H1 (cell line): ENCODE results near the gene SS18L1. TPM values are rescaled to one million over a fixed set of nuclear protein-coding genes. Genes with fewer than 3 reads are reported as not detected.
A peak's percentile ranks its signal among the peaks of the same experiment; 100 is the strongest.

Experiments
- CTCF ChIA-PET: fragments of 300-600 bp; sonication (Branson Sonifier 250); formaldehyde crosslinking; loops from one replicate; lab custom pipeline; 2021; ENCODE audit not compliant: partially characterized antibody; lab: Charles Lee
- POLR2A ChIA-PET: fragments of 300-600 bp; sonication (Branson Sonifier 250); formaldehyde crosslinking; loops from one replicate; lab custom pipeline; 2021; ENCODE audit warnings: inconsistent platforms; ENCODE audit not compliant: partially characterized antibody; lab: Charles Lee
- DNase-seq, 2 experiments: peaks; one replicate each; pipeline versions ENCODE4 v3.0.0 to v3.0.0-alpha.2; 2010 to 2022; ENCODE audit warnings: low spot score in 2 of 2, low read depth in 1 of 2, mixed read lengths in 1 of 2
- FAIRE-seq: peaks from 2 replicates; lab custom pipeline; 2011; peaks lifted over from hg19 to GRCh38; lab: Jason Lieb, UNC
- H2AFZ ChIP-seq: 2 replicates; pipeline ENCODE4 v1.8.1; 2012; ENCODE audit warnings: low read length, inconsistent platforms
- H2AK5ac ChIP-seq: 2 replicates; pipeline ENCODE4 v1.6.1; 2013; ENCODE audit warnings: low read depth, low read length
- H2BK120ac ChIP-seq: replicated peaks from 2 replicates; pipeline ENCODE3; 2013; ENCODE audit warnings: low read depth, low read length, inconsistent platforms
- H2BK12ac ChIP-seq: 2 replicates; pipeline ENCODE4 v1.6.1; 2013; ENCODE audit warnings: low read depth, low read length
- H2BK15ac ChIP-seq: 2 replicates; pipeline ENCODE4 v1.6.1; 2013; ENCODE audit warnings: low read length
- H2BK20ac ChIP-seq: 2 replicates; pipeline ENCODE4 v1.6.1; 2013; ENCODE audit warnings: low read length
- H2BK5ac ChIP-seq: 2 replicates; pipeline ENCODE4 v1.6.1; 2013; ENCODE audit warnings: low read depth, low read length
- H3K14ac ChIP-seq: 2 replicates; pipeline ENCODE4 v1.6.1; 2013; ENCODE audit warnings: inconsistent platforms; ENCODE audit not compliant: insufficient read length
- H3K18ac ChIP-seq: 2 replicates; pipeline ENCODE4 v1.6.1; 2013; ENCODE audit warnings: low read length; ENCODE audit errors: extremely low read depth
- H3K23ac ChIP-seq: 2 replicates; pipeline ENCODE4 v1.6.1; 2013; ENCODE audit warnings: inconsistent platforms; ENCODE audit not compliant: insufficient read length
- H3K23me2 ChIP-seq: 2 replicates; pipeline ENCODE4 v1.6.1; 2013; ENCODE audit warnings: low read depth, low read length
- H3K27ac ChIP-seq: 2 replicates; pipeline ENCODE4 v1.6.1; 2011; ENCODE audit warnings: low read depth, low read length, inconsistent platforms
- H3K27me3 ChIP-seq, 4 experiments: replicated peaks in 1 of 4; 1 replicate in 1 of 4; 2 replicates in 3 of 4; pipeline versions ENCODE4 v1.6.1 to v1.8.1; 2011 to 2013; ENCODE audit warnings: low read length in 3 of 4, mild to moderate bottlenecking in 3 of 4, inconsistent platforms in 2 of 4, mixed read lengths in 2 of 4, moderate library complexity in 1 of 4; ENCODE audit not compliant: control insufficient read depth in 3 of 4, insufficient read depth in 3 of 4; ENCODE audit errors: extremely low read depth in 1 of 4
- H3K36me3 ChIP-seq, 4 experiments: 2 replicates each; pipeline versions ENCODE4 v1.6.1 to v1.8.1; 2011 to 2013; ENCODE audit warnings: mild to moderate bottlenecking in 4 of 4, low read length in 3 of 4, moderate library complexity in 2 of 4, control low read depth in 1 of 4, inconsistent platforms in 1 of 4; ENCODE audit not compliant: insufficient read depth in 4 of 4, control insufficient read depth in 2 of 4
- H3K4ac ChIP-seq: replicated peaks from 2 replicates; pipeline ENCODE3; 2013; ENCODE audit warnings: low read length, low read depth, mixed read lengths, inconsistent platforms; ENCODE audit not compliant: insufficient read length
- H3K4me1 ChIP-seq, 4 experiments: replicated peaks in 1 of 4; 1 replicate in 1 of 4; 2 replicates in 3 of 4; pipeline versions ENCODE4 v1.6.1 to v1.8.1; 2011 to 2013; ENCODE audit warnings: low read length in 3 of 4, inconsistent platforms in 2 of 4, mixed read lengths in 1 of 4; ENCODE audit not compliant: insufficient read depth in 4 of 4, control insufficient read depth in 3 of 4
- H3K4me2 ChIP-seq, 2 experiments: 2 replicates each; pipeline versions ENCODE4 v1.6.1 to v1.8.1; 2011 to 2013; ENCODE audit warnings: low read depth in 2 of 2, low read length in 2 of 2, control low read depth in 1 of 2, inconsistent platforms in 1 of 2, mild to moderate bottlenecking in 1 of 2; ENCODE audit not compliant: insufficient read depth in 1 of 2
- H3K4me3 ChIP-seq, 4 experiments: fragments of 200-600, 300-600 bp in 1 of 4; sonication (generic), shearing (Covaris generic), sonication (Bioruptor Twin) in 1 of 4; 2 replicates each; pipeline versions ENCODE4 v1.5.1 to v1.8.1; 2011 to 2016; ENCODE audit warnings: low read length in 4 of 4, low read depth in 3 of 4, control low read depth in 2 of 4, inconsistent platforms in 2 of 4, mild to moderate bottlenecking in 2 of 4, mixed read lengths in 1 of 4, moderate library complexity in 1 of 4; ENCODE audit not compliant: insufficient read depth in 2 of 4; ENCODE audit errors: extremely low read depth in 1 of 4
- H3K56ac ChIP-seq: replicated peaks from 2 replicates; pipeline ENCODE3; 2013; ENCODE audit warnings: low read depth, mild to moderate bottlenecking, mixed read lengths, low read length, inconsistent platforms; ENCODE audit not compliant: insufficient read length
- H3K79me1 ChIP-seq: 2 replicates; pipeline ENCODE4 v1.6.1; 2013; ENCODE audit warnings: low read depth, low read length, control low read depth
- H3K79me2 ChIP-seq, 2 experiments: 2 replicates each; pipeline versions ENCODE4 v1.6.1 to v1.8.1; 2012 to 2013; ENCODE audit warnings: low read length in 2 of 2, mild to moderate bottlenecking in 2 of 2, inconsistent platforms in 1 of 2; ENCODE audit not compliant: insufficient read depth in 2 of 2, control insufficient read depth in 1 of 2
- H3K9ac ChIP-seq, 4 experiments: replicated peaks in 1 of 4; 1 replicate in 1 of 4; 2 replicates in 3 of 4; pipeline versions ENCODE4 v1.6.1 to v1.8.1; 2011 to 2013; ENCODE audit warnings: low read depth in 3 of 4, low read length in 3 of 4, control low read depth in 2 of 4, mild to moderate bottlenecking in 2 of 4, moderate library complexity in 2 of 4, inconsistent platforms in 1 of 4; ENCODE audit errors: extremely low read depth in 1 of 4
- H3K9me3 ChIP-seq, 2 experiments: 2 replicates each; pipeline versions ENCODE4 v1.6.1 to v1.8.1; 2012 to 2013; ENCODE audit warnings: mild to moderate bottlenecking in 2 of 2, moderate library complexity in 2 of 2, control low read depth in 1 of 2, inconsistent platforms in 1 of 2, low read depth in 1 of 2, low read length in 1 of 2, mixed read lengths in 1 of 2; ENCODE audit not compliant: insufficient read depth in 2 of 2
- H4K20me1 ChIP-seq, 2 experiments: replicated peaks in 1 of 2; 2 replicates each; pipeline versions ENCODE3 to v1.8.1; 2011 to 2013; ENCODE audit warnings: inconsistent platforms in 2 of 2, low read length in 2 of 2, mild to moderate bottlenecking in 1 of 2; ENCODE audit not compliant: insufficient read depth in 2 of 2, control insufficient read depth in 1 of 2
- H4K5ac ChIP-seq: 2 replicates; pipeline ENCODE4 v1.6.1; 2013; ENCODE audit warnings: low read length, low read depth, mixed read lengths, inconsistent platforms; ENCODE audit not compliant: insufficient read length
- H4K8ac ChIP-seq: 2 replicates; pipeline ENCODE4 v1.8.0; 2013; ENCODE audit warnings: mild to moderate bottlenecking, moderate library complexity, low read length, inconsistent platforms; ENCODE audit not compliant: insufficient read depth; ENCODE audit errors: extremely low read depth
- H4K91ac ChIP-seq: replicated peaks from 2 replicates; pipeline ENCODE3; 2013; ENCODE audit warnings: low read length, mixed read lengths, inconsistent platforms; ENCODE audit not compliant: insufficient read length
- RNF2 ChIP-seq: fragments of 200-900, 300-1000 bp; sonication (generic); IDR thresholded peaks from 2 replicates; pipeline ENCODE4 v1.7.1; 2016; ENCODE audit warnings: borderline replicate concordance, low read depth, mild to moderate bottlenecking, antibody characterized with exemption, low read length; ENCODE audit not compliant: poor library complexity, severe bottlenecking; ENCODE audit errors: missing control alignments
- WGBS, 2 experiments: shearing (Covaris generic) in 1 of 2; methylation state at CpG; one replicate each; pipeline versions ENCODE4 v1.1.6 to v1.1.7; 2013 to 2015; ENCODE audit warnings: low lambda C conversion rate in 2 of 2, mixed read lengths in 2 of 2, inconsistent platforms in 1 of 2, low coverage in 1 of 2, missing lambda C conversion rate in 1 of 2; ENCODE audit not compliant: insufficient replicate concordance in 2 of 2, insufficient coverage in 1 of 2, insufficient read length in 1 of 2; ENCODE audit errors: extremely low coverage in 1 of 2, missing lambda C conversion rate in 1 of 2; 5-methylcytosine and 5-hydroxymethylcytosine counted together
- polyA plus RNA-seq, 7 experiments: library from polyadenylated mRNA; depleted of rRNA in 3 of 7; stranded (reverse) in 5 of 7; unstranded in 2 of 7; fragments of >200 nt in 5 of 7; fragments of 200-250 nt in 2 of 7; gene quantifications; 1 replicate in 5 of 7; 2 replicates in 1 of 7; 4 replicates in 1 of 7; pipeline versions ENCODE4 v1.2.1 to v1.2.3, GENCODE V29; 2011 to 2013; ENCODE audit warnings: missing spikeins in 2 of 7, mixed read lengths in 2 of 7
- total RNA-seq: library from RNA; stranded (reverse); fragmentation: NEBNext Ultra II Directional; extraction: Animal tissue kit (Norgen Biotek cat#: 25700); gene quantifications from 2 replicates; pipeline ENCODE4 v1.2.1, GENCODE V29; 2021
- TF ChIP-seq, protein P1 (sequence below): IDR thresholded peaks from 2 replicates; pipeline ENCODE4 v1.6.1; 2011; ENCODE audit warnings: low read depth, mild to moderate bottlenecking, low read length; ENCODE audit not compliant: insufficient read depth
- TF ChIP-seq, protein P2 (sequence below), 3 experiments: IDR thresholded peaks; 1 replicate in 2 of 3; 2 replicates in 1 of 3; pipeline versions ENCODE4 v1.5.1 to v1.6.1; 2011; ENCODE audit warnings: low read length in 3 of 3, mild to moderate bottlenecking in 3 of 3, inconsistent platforms in 2 of 3, low read depth in 1 of 3, moderate library complexity in 1 of 3; ENCODE audit not compliant: insufficient read depth in 1 of 3; ENCODE audit errors: control extremely low read depth in 1 of 3

SS18L1 gene
- total and polyA plus RNA-seq, 2 of the 8 experiments (the other 6 are each of a cell fraction or from before 2014, with no cell fraction given), result 28.4 to 29.7 TPM

DNA sequence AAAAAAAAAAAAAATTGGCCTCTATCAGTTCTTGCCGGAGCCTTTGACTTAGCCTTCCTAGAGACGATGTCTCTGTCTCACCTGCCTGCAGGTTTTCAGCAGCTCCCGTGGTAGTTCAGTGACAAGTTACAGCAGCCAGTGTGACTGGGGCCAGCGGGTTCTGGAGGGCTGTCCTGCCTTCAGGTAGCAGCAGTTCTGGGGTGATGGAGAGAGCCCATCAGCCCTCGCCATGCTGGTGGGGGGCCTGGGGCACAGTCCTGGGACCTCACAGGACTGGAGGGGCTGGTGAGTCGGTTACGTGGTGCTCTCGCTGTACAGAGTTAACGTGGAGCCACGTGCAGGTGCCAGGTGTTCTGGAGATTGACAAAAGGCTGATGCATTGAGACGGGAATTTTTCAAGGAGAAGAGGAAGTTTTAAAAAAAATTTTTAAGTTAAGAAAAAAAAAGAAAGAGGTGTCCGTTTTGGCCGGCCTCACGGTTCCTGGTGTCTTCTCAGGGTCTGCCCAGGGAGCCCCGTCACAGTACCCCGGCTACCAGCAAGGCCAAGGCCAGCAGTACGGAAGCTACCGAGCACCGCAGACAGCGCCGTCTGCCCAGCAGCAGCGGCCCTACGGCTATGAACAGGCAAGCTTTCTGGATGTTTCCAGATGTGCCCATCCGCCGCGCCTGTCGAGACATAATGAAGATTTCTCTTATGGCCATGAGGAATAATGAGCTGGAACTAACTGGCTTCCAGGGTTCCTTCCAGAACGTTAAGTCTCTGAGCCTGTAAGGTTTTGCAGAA is 30.6 kb downstream of the SS18L1 start:
- no peak overlapping the region for H2AFZ ChIP-seq
- FAIRE-seq (no peak), DNase-seq (no peak)
- no peak overlapping the region for H3K4ac ChIP-seq
- peaks cover 0 to 1% of the 10 kb centered on the region in 2 experiments for H4K20me1 ChIP-seq
- H3K79me2 ChIP-seq, result no peaks in the 10 kb centered on the region
- no peak overlapping the region for H3K56ac ChIP-seq
- H2BK15ac ChIP-seq, result no peak overlapping the region
- no peak for TF ChIP-seq RNF2
- TF ChIP-seq, protein P1, sequence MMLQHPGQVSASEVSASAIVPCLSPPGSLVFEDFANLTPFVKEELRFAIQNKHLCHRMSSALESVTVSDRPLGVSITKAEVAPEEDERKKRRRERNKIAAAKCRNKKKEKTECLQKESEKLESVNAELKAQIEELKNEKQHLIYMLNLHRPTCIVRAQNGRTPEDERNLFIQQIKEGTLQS, result no peak
- TF ChIP-seq, protein P2, sequence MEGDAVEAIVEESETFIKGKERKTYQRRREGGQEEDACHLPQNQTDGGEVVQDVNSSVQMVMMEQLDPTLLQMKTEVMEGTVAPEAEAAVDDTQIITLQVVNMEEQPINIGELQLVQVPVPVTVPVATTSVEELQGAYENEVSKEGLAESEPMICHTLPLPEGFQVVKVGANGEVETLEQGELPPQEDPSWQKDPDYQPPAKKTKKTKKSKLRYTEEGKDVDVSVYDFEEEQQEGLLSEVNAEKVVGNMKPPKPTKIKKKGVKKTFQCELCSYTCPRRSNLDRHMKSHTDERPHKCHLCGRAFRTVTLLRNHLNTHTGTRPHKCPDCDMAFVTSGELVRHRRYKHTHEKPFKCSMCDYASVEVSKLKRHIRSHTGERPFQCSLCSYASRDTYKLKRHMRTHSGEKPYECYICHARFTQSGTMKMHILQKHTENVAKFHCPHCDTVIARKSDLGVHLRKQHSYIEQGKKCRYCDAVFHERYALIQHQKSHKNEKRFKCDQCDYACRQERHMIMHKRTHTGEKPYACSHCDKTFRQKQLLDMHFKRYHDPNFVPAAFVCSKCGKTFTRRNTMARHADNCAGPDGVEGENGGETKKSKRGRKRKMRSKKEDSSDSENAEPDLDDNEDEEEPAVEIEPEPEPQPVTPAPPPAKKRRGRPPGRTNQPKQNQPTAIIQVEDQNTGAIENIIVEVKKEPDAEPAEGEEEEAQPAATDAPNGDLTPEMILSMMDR (IDR thresholded peaks at IDR 0.05; ENCODE audit: control extremely low read depth in 1 of 3, insufficient read depth in 1 of 3, low read depth in 1 of 3, low read length in 3 of 3), result peak in 2 of 3 experiments; percentile 10 to 34; a peak in 2 of 4 replicates
- no peak overlapping the region for H2AK5ac ChIP-seq
- H3K14ac ChIP-seq, result no peak overlapping the region
- WGBS, 2 experiments, result 92 to 100% methylated on average over 1 to 28 of the region's 28 CpGs
- H3K18ac ChIP-seq, result no peak overlapping the region
- H2BK5ac ChIP-seq, result no peak overlapping the region
- H3K36me3 ChIP-seq, result peaks cover 2 to 18% (median 12%) of the 10 kb centered on the region in 4 experiments; a peak in 6 of 8 replicates
- CTCF ChIA-PET, result interaction anchor here (1.0 to 1.2 kb wide), 5 partner anchors 9 to 47 kb away, joined by 3 to 6 read pairs (median 4); no protein-coding TSS in a partner anchor
- no peaks in the 10 kb centered on the region for H3K23me2 ChIP-seq
- H3K23ac ChIP-seq, result no peak overlapping the region
- H3K27me3 ChIP-seq, result no peaks in the 10 kb centered on the region
- no peak overlapping the region for H4K91ac ChIP-seq
- H4K8ac ChIP-seq, result no peak overlapping the region
- no peaks in the 10 kb centered on the region for H3K4me1 ChIP-seq
- no peak overlapping the region for H2BK120ac ChIP-seq
- H3K9ac ChIP-seq, result no peak overlapping the region
- no peak overlapping the region for H4K5ac ChIP-seq
- POLR2A ChIA-PET, result interaction anchor here (1.2 to 1.6 kb wide), 5 partner anchors 9 to 52 kb away, joined by 3 to 7 read pairs (median 5); no protein-coding TSS in a partner anchor
- no peaks in the 10 kb centered on the region for H3K9me3 ChIP-seq
- H2BK20ac ChIP-seq, result no peak overlapping the region
- H2BK12ac ChIP-seq, result no peak overlapping the region
- H3K4me2 ChIP-seq, result no peak overlapping the region
- no peak overlapping the region for H3K4me3 ChIP-seq
- H3K79me1 ChIP-seq, result no peaks in the 10 kb centered on the region
- no peak overlapping the region for H3K27ac ChIP-seq
